Measurements from ENCODE around the gene CNPPD1.
A peak's percentile ranks its signal among the peaks of the same experiment; 100 is the strongest.

CNPPD1 gene

DNA sequence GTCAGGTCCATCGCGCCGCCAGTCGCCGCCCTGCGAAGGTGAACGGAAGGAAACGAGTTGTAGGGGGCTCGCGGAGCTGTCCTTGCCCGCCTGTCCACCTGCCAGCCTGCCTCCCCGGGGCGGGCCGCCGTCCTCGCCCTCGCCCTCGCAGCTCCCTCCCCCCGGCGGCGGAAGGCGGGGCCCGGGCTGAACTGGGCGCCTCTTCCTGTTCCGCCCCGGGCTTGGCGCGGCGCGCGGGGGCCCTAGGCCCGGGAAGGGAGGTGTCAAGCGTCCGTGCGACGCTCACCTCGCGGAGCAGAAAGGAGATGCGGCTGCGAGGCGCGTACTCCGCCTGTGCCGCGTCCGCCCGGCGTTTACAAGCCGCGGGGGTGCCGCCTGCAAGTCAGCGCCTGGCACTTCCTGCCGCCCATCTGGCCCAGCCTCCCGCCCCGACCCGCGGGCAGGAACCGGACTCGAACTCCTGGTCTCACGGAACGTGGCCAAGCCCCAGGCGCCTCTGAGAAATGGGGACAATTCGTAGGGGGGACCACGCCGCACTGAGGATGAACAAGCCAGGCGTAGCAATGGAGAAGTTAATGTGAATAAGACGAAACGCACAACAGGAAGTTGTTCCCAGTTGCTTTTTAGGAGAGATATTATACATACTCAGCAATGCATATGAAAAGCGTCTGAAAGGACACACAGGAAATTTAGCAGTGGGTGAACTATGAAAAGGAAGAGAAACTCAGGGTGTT, at the start of gene CNPPD1:
Gene CNPPD1 (minus strand): TSS at position 108 of the 734 bp plus-strand sequence. CDS start 97 bp downstream, at position 11.
- Mint-ChIP-seq H3K27me3 (no peaks in the 10 kb centered on the region), H3K27ac (peak within 1 kb of the TSS; percentile 99), H3K4me3 (peak within 1 kb of the TSS; percentile 92), H3K9me3 (no peaks in the 10 kb centered on the region), H3K4me1 (ENCODE audit: low read depth) (peaks cover 64% of the 10 kb centered on the region), H3K36me3 (ENCODE audit: low read depth) (peaks cover 81% of the 10 kb centered on the region)
- peak; percentile 91 for DNase-seq

DNA sequence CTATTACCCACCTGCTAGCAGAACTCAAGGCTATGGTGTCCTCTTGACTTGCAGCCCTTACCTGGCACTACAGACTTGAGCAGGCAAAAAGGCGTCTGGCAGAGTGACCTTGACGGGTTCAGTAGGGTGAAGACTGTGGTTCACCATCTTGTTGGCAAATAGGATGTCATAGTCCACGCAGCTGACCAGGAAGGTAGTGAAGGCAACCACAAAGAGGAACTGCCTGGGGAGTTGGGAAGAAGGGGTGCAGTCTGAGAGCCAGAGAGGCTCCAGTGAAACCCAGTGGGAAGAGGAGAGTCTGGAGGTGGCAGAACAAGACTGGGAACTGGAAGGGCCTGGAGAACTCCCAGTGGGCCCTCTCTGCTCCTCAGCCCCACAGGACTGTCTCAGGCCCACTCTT, 48.6 kb upstream of the CNPPD1 start:
- no peak for DNase-seq
- H3K9me3 Mint-ChIP-seq = no peaks in the 10 kb centered on the region
- peaks cover 86% of the 10 kb centered on the region for H3K36me3 Mint-ChIP-seq (ENCODE audit: low read depth)

DNA sequence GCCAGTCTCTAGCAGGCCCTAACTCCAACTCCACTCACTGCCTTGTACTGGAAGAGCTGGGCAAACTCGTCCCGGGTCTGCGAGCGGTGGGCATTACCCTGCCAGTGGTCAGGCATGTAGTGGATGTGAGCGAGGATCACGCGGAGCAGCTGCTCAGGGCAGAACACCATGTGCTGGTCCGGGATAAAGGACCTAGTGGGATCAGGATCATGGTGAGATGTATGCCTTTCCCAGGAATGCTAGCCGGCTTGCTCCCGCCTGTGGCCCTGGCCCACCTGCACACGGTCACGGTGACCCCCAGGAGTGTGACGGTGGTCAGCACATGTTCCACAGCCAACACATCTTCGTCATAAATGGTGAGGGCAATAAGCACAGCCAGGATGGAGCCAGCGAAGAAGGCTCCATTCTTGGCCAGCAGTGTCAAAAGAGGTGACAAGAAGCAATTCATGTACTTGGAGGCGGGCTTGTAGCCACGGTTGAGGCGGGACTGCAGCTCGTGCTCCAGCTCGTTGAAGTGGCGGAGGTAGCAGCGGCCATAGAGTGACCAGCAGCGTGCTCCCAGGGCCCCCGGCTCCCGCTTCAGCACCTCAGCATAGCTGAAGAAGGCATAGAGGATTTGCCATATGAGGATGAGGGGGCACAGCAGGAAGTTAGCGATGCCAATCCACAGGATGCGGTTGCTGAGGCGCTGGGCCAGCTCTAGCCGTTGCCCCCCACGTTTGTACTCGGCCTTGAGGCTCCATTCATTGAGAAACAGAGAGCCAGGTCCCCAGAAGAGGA, 47.3 kb upstream of the CNPPD1 start:
- Mint-ChIP-seq H3K27me3 (no peaks in the 10 kb centered on the region), H3K4me3 (no peak overlapping the region), H3K27ac (no peak overlapping the region), H3K36me3 (ENCODE audit: low read depth) (peaks cover 90% of the 10 kb centered on the region), H3K9me3 (no peaks in the 10 kb centered on the region), H3K4me1 (ENCODE audit: low read depth) (peaks cover 31% of the 10 kb centered on the region)
- DNase-seq = no peak

More for the DNA sequence above, 48.6 kb upstream of the CNPPD1 start:
- peaks cover 25% of the 10 kb centered on the region for H3K4me1 Mint-ChIP-seq (ENCODE audit: low read depth)
- H3K27me3 Mint-ChIP-seq = no peaks in the 10 kb centered on the region
- H3K4me3 Mint-ChIP-seq = no peak overlapping the region
- H3K27ac Mint-ChIP-seq = peak overlapping the region; percentile 23

DNA sequence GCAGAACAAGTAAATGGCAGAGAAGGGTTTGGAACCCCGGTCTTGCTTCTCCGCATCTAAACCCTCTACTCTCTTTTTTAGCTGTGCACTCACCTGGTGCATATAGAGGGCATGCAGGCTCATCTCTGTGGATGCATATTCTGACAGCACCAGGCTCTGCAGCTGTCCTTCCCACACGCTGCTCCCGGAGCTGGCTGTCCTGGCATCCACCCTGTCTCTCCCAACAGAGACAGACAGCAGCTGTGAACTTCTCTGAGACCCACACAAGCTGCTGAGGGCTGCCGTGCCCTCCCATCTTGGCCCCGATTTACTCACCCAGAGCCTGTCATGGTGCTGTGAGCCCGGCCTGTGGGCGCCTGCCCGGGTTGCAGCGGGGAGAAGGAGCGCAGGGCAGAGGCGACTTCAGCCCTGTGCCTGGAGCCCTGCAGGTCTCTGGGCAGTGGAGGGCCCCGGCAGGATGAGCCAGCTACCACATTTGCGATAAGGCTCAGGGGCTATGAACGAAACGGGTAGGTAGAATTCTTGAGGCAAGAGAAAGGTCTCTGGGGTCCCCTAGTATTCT, 45.3 kb upstream of the CNPPD1 start:
- H3K9me3 Mint-ChIP-seq = no peaks in the 10 kb centered on the region
- peaks cover 24% of the 10 kb centered on the region for H3K4me1 Mint-ChIP-seq (ENCODE audit: low read depth)
- no peak for DNase-seq
- no peak overlapping the region for H3K4me3 Mint-ChIP-seq
- H3K27ac Mint-ChIP-seq = peak overlapping the region; percentile 18
- peaks cover 80% of the 10 kb centered on the region for H3K36me3 Mint-ChIP-seq (ENCODE audit: low read depth)
- no peaks in the 10 kb centered on the region for H3K27me3 Mint-ChIP-seq

DNA sequence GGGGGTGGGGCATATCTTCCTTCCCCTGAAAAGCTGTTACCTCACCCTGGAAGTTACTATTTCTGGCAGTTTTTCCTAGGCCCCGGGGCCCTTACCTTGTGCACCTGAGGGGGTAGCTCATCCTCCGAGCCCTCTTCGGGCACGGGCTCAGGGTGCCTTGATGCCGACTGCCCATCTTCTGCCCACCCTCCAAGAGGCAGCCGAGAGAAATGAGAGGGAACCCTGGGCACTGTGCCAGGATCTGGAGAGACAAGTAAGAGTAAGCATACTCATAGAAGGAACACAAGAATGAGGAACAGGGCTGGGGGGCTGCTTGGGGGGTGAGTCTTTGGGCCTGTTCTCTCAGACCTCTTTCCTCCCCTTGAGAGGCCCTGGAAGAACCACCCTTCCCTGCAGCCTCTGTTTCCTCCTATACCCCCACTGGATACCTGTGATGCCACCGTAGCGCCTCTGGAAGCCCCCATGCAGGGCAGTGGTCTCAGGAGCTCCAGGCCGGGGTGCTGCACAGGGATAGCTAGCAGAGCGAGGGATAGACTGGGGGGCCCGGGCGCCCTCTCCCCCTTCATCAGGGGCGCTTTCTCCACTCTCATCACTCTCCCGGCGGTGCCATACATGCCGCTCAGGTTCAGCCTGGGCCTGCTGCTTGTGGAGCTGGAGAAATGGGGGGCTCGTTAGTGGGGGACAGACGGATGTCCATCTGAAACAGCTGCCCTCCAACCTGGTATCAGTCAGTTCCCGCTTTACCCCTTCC, 44.1 kb upstream of the CNPPD1 start:
- H3K27me3 Mint-ChIP-seq = no peaks in the 10 kb centered on the region
- no peaks in the 10 kb centered on the region for H3K9me3 Mint-ChIP-seq
- no peak for DNase-seq
- no peak overlapping the region for H3K27ac Mint-ChIP-seq
- H3K36me3 Mint-ChIP-seq (ENCODE audit: low read depth) = peaks cover 83% of the 10 kb centered on the region
- H3K4me3 Mint-ChIP-seq = no peak overlapping the region
- H3K4me1 Mint-ChIP-seq (ENCODE audit: low read depth) = peaks cover 31% of the 10 kb centered on the region

DNA sequence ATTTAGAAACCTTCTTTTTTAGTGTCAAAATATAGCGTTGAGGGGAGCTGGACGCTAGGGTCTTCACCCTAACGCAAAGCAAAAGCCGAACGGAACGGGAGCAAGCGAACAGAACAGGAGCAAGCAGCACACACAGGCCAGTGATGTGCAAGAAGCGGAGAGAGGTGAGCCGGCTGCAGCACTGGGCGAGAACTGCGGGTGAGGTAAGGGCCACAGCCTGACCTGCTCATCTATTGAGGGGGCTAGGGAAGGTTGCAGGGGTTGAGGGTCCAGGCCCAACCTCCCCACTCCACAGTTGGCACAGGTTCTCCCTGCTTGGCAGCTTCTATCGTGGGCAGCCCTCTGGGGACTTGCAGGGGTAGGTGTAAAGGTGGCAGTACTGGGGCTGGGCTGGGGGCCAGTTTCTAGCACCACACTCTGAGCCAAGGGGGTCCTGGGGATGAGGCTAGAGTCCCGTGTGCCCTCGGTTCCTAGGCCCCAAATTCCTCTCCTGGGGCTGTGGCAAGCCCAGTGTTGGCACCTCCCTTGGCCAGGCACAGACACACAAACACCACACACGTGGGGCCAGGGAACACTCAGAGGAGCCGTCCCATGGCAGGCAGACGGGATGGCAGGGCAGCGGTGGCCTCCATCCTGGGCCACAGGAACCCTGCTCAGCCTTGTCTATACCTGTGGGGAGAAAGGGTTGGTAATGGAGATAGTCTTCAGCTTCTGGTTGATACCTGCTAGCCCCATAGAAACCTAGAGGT, 43.2 kb upstream of the CNPPD1 start:
- no peak for DNase-seq
- Mint-ChIP-seq H3K27me3 (no peaks in the 10 kb centered on the region), H3K9me3 (no peaks in the 10 kb centered on the region), H3K36me3 (ENCODE audit: low read depth) (peaks cover 83% of the 10 kb centered on the region), H3K4me1 (ENCODE audit: low read depth) (peaks cover 31% of the 10 kb centered on the region), H3K27ac (peak overlapping the region; percentile 90), H3K4me3 (no peak overlapping the region)

DNA sequence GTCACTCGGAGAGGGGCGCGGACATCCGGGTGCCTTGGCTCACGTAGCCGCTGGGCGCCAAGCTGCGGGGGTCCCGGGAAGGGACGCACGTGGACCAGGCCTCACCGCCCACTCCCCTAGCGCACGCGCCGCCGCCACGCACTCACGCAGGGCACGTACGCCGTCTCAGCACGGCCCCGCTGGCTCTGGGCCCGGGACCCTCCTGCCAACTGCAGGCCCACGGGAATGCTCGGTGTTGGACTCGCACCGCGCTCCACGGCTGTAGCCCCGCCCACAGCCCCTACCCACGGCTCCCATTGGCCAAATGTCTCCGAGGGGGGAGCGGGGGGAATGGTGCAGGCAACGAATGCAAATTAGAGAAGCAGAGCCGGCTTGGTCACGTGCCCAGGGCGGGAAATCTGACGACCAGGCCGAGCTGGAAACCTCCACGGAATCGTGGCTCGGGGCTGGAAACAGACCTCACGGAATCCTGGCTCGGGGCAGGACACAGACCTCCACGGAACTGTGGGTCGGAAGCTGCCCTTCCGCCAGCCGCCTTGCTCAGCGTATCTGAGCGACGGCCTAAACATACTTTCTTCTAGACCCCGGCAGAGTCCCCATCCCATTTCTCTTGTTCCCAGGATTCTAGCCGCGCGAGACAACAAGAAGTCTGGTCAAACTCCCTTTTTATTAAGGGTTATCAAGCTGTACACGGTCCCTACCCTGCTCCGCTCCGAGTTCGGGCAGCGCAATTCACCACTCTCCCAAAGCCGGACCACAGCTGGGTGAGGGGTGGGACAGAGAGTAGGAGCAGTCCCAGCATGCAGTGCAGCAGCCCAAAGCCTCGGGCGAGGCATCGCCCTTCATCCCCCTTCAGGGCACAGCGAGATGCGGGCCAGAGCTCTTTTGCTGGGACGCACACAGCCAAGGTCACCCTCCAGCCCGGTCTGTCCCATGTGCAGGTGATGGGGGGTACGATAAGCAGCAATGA, 42.3 kb upstream of the CNPPD1 start, which contains the start of gene ABCB6:
Gene ABCB6 (minus strand): TSS at position 227 of the 970 bp plus-strand sequence. CDS start 285 bp downstream, outside the sequence.
- H3K9me3 Mint-ChIP-seq = no peaks in the 10 kb centered on the region
- H3K4me1 Mint-ChIP-seq (ENCODE audit: low read depth) = peaks cover 31% of the 10 kb centered on the region
- peak; percentile 91 for DNase-seq
- peak within 1 kb of the TSS; percentile 83 for H3K4me3 Mint-ChIP-seq
- H3K27ac Mint-ChIP-seq = peak within 1 kb of the TSS; percentile 91
- no peaks in the 10 kb centered on the region for H3K27me3 Mint-ChIP-seq
- peaks cover 83% of the 10 kb centered on the region for H3K36me3 Mint-ChIP-seq (ENCODE audit: low read depth)

DNA sequence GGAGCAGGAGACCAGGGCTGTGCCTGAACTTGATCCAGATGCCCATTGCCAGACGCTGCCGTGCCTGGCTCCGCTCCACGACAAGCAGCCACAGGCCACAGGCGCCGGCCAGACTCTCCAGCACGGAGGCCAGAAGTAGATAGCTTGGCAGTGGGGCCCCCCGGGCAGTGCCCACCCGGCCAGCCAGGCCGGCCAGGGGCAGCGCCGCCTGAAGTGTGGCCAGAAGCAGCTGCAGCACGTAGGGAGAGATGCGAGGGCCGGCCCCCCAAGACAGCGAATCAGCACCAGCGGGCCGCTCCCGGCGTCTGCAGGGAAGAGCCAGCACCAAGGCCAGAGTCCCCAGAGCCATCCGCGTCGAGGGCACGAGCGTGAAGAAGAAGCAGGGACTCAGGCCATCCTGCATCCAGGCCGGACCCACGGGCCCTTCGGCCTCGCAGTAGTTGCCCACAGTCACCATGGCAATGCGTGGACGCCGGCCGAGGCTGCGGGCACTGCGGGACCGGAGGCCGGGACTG, 41.5 kb upstream of the CNPPD1 start:
- Mint-ChIP-seq H3K4me1 (ENCODE audit: low read depth) (peaks cover 31% of the 10 kb centered on the region), H3K36me3 (ENCODE audit: low read depth) (peaks cover 83% of the 10 kb centered on the region), H3K4me3 (peak overlapping the region; percentile 83), H3K27ac (peak overlapping the region; percentile 91), H3K9me3 (no peaks in the 10 kb centered on the region), H3K27me3 (no peaks in the 10 kb centered on the region)
- DNase-seq = no peak

DNA sequence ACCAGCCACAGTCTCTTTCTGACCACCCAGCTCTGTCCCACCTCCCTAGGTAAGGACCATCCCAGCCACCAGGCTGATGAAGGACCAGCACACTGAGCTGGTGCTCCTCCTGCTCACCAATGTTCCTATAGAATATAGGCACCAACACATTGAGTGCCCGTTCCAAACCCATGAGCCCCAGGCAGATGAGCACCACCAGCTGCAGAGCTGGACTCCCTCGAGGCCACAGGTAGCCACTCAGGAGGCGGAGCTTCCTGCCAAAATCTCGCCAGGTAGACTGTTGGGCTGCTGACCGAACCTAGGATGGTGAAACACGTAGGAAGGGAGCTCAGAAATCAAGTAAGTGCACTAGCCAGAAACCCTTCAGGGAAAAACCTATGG, 39.8 kb upstream of the CNPPD1 start:
- no peak for DNase-seq
- Mint-ChIP-seq H3K27me3 (no peaks in the 10 kb centered on the region), H3K4me3 (no peak overlapping the region), H3K4me1 (ENCODE audit: low read depth) (peaks cover 35% of the 10 kb centered on the region), H3K27ac (peak overlapping the region; percentile 63), H3K36me3 (ENCODE audit: low read depth) (peaks cover 81% of the 10 kb centered on the region), H3K9me3 (no peaks in the 10 kb centered on the region)

DNA sequence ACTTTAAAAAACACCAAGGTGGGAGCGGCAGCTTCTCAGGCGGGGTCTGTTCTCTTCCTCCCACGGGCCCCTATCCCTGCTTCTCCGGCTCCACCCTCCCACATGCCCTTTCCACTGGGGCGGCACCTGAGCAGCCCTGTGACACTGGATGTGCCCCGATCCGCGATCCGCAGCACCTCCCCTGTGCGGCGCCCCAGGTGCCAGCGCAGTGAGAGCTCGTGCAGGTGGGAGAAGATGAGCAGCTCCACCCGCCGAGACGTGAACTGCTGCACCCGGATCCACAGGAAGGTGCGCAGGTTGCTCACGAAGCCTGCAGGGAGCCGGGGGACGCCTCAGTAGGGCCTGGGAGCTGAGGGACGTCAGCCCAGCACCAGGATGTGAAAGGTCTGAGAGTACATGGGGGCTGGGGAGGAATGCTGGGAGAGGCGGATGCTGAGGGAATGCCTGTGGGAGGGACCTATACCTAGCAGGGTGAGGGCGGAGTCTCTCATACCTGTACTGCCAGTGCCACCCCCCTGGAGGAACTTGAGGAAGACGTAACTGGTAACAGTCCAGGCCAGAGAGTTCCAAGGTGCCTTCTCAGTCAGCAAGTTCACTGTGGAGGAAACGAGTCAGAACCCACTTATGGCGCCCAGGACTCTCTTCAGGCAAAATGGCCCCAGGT, 39.3 kb upstream of the CNPPD1 start:
- Mint-ChIP-seq H3K4me3 (no peak overlapping the region), H3K36me3 (ENCODE audit: low read depth) (peaks cover 81% of the 10 kb centered on the region), H3K27ac (no peak overlapping the region)

DNA sequence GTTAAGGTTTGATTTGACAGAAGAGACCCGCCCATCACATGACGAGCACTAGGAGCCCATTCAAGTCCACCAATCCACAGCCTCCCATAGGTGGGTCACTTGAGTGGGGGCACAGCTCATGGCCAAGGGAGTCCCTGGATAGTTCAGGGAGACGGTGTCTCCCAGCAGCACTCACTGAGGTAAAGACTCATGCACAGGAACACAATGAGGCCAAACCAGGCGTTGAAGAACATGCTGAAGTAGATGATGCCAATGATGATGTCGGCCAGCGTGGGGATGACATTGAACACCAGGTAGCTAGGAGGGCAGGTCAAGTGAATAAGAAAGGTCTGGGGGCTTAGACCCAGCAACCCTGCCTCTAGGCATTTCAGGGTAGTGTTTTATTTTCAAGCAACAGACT, 38.1 kb upstream of the CNPPD1 start:
- no peaks in the 10 kb centered on the region for H3K27me3 Mint-ChIP-seq
- no peak overlapping the region for H3K27ac Mint-ChIP-seq

More for the DNA sequence above, 39.3 kb upstream of the CNPPD1 start:
- Mint-ChIP-seq H3K4me1 (ENCODE audit: low read depth) (peaks cover 40% of the 10 kb centered on the region), H3K9me3 (no peaks in the 10 kb centered on the region), H3K27me3 (no peaks in the 10 kb centered on the region)
- DNase-seq = no peak

DNA sequence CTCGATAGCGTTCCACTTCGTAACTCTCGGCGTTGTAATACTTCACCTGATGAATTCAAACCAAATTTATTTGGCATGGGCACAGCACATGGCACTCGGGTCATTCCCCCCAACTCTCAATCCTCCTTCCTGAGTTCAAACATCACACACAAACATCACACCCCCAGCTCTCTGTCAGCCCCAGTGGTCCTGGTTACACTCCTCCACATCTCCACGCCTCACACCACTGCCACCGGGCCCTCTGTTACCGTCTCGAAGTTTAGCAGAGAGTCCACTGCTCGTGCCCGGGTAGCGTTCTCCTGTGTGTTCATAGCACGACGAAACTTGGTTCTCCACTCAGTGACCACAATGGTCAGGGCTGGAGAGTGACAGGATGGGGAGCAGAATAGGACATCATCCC, 37.4 kb upstream of the CNPPD1 start:
- Mint-ChIP-seq H3K4me3 (no peak overlapping the region), H3K27me3 (no peaks in the 10 kb centered on the region), H3K27ac (no peak overlapping the region), H3K9me3 (no peaks in the 10 kb centered on the region), H3K36me3 (ENCODE audit: low read depth) (peaks cover 81% of the 10 kb centered on the region), H3K4me1 (ENCODE audit: low read depth) (peaks cover 46% of the 10 kb centered on the region)
- no peak for DNase-seq

More for the DNA sequence above, 38.1 kb upstream of the CNPPD1 start:
- peaks cover 81% of the 10 kb centered on the region for H3K36me3 Mint-ChIP-seq (ENCODE audit: low read depth)
- DNase-seq = no peak
- H3K9me3 Mint-ChIP-seq = no peaks in the 10 kb centered on the region
- H3K4me3 Mint-ChIP-seq = no peak overlapping the region
- H3K4me1 Mint-ChIP-seq (ENCODE audit: low read depth) = peaks cover 47% of the 10 kb centered on the region
